HEK293T (cell line): ENCODE results near the gene SPRR1B.

ENCODE experiments used
- CTCF ChIA-PET: fragments of 350-600 bp; formaldehyde crosslinking; extraction: SDS; loops from one replicate; lab custom pipeline; 2021; ENCODE audit warnings: antibody characterized with exemption, inconsistent platforms; lab: Yijun Ruan, JAX
- POLR2A ChIA-PET: fragments of 350-600 bp; formaldehyde crosslinking; extraction: SDS; loops from one replicate; lab custom pipeline; 2020; ENCODE audit warnings: antibody characterized with exemption, inconsistent platforms; lab: Yijun Ruan, JAX
- DNase-seq: peaks from one replicate; pipeline ENCODE4 v3.0.0; 2012; ENCODE audit warnings: mixed read lengths; ENCODE audit errors: extremely low spot score
- ARNT ChIP-seq: fragments of 450-650 bp; IDR thresholded peaks from 2 replicates; pipeline ENCODE4 v1.6.1; 2017; ENCODE audit warnings: mild to moderate bottlenecking
- BHLHE40 ChIP-seq: fragments of 450-650 bp; IDR thresholded peaks from 2 replicates; pipeline ENCODE4 v1.6.1; 2016; ENCODE audit warnings: mild to moderate bottlenecking, moderate library complexity, borderline replicate concordance
- CTBP1 ChIP-seq: fragments of 450-650 bp; IDR thresholded peaks from 2 replicates; pipeline ENCODE4 v1.6.1; 2016; ENCODE audit warnings: borderline replicate concordance
- ELF4 ChIP-seq: fragments of 450-650 bp; IDR thresholded peaks from 2 replicates; pipeline ENCODE4 v1.6.1; 2017; ENCODE audit warnings: antibody characterized with exemption
- FOXA1 ChIP-seq: fragments of 450-650 bp; IDR thresholded peaks from 2 replicates; pipeline ENCODE4 v1.6.1; 2016; ENCODE audit warnings: mild to moderate bottlenecking
- FOXK2 ChIP-seq: fragments of 450-650 bp; IDR thresholded peaks from 2 replicates; pipeline ENCODE4 v1.6.1; 2016; ENCODE audit warnings: mild to moderate bottlenecking
- FOXM1 ChIP-seq: fragments of 450-650 bp; IDR thresholded peaks from 2 replicates; pipeline ENCODE4 v1.6.1; 2017; ENCODE audit warnings: mild to moderate bottlenecking, borderline replicate concordance
- HDGF ChIP-seq: fragments of 450-650 bp; IDR thresholded peaks from 2 replicates; pipeline ENCODE4 v1.6.1; 2017; ENCODE audit warnings: antibody characterized with exemption, borderline replicate concordance
- L3MBTL2 ChIP-seq: fragments of 450-650 bp; conservative IDR thresholded peaks from 2 replicates; pipeline ENCODE4 v1.6.1; 2016; ENCODE audit warnings: mild to moderate bottlenecking
- LEF1 ChIP-seq: fragments of 450-650 bp; IDR thresholded peaks from 2 replicates; pipeline ENCODE4 v1.6.1; 2017; ENCODE audit warnings: mild to moderate bottlenecking, borderline replicate concordance
- NFRKB ChIP-seq: fragments of 450-650 bp; IDR thresholded peaks from 2 replicates; pipeline ENCODE4 v1.6.1; 2016; ENCODE audit warnings: mild to moderate bottlenecking, moderate library complexity
- SP1 ChIP-seq: fragments of 450-650 bp; IDR thresholded peaks from 2 replicates; pipeline ENCODE4 v1.6.1; 2017
- SUZ12 ChIP-seq: fragments of 450-650 bp; IDR thresholded peaks from 2 replicates; pipeline ENCODE4 v1.6.1; 2016; ENCODE audit warnings: mild to moderate bottlenecking
- TARDBP ChIP-seq: fragments of 450-650 bp; IDR thresholded peaks from 2 replicates; pipeline ENCODE4 v1.6.1; 2016
- ZNF384 ChIP-seq: fragments of 450-650 bp; IDR thresholded peaks from 2 replicates; pipeline ENCODE4 v1.6.1; 2016
- TF ChIP-seq, protein P1 (sequence below): fragments of 450-650 bp; IDR thresholded peaks from 2 replicates; pipeline ENCODE4 v1.6.1; 2016

Gene SPRR1B, protein sequence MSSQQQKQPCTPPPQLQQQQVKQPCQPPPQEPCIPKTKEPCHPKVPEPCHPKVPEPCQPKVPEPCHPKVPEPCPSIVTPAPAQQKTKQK

GRCh38 chr1:153030895-153031294 lies at the start of gene SPRR1B:
Gene SPRR1B, plus strand, starts transcription at chr1:153031203. Its CDS starts 1,143 bp downstream, at chr1:153032346.
- POLR2A ChIA-PET: no interaction called here

DNA sequence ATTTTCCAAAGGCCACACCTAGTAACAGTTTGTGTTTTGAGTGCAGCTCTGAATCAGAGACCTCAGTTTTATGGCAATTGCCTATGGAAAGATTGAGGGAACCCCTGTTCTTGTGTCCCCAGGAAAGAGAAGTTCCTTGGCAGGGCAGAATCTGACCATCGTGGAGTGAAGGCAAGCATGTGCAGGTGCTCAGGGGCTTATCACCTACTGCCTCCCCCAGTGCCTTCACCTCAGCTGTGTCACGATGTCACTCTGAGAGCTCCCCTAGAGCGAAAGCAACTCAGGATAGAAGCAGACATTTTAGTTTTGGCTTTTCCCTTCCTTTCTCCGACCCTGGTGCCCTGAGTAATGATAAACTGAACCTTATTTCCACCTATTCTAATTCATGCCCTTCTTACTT lies 48.9 kb upstream of the SPRR1B start:
- TF ChIP-seq NFRKB: no peak
- no peak for TF ChIP-seq ZNF384
- TF ChIP-seq FOXM1: no peak
- TF ChIP-seq HDGF: no peak
- TF ChIP-seq FOXK2: no peak
- TF ChIP-seq TARDBP: no peak
- no peak for TF ChIP-seq FOXA1
- TF ChIP-seq, protein P1, sequence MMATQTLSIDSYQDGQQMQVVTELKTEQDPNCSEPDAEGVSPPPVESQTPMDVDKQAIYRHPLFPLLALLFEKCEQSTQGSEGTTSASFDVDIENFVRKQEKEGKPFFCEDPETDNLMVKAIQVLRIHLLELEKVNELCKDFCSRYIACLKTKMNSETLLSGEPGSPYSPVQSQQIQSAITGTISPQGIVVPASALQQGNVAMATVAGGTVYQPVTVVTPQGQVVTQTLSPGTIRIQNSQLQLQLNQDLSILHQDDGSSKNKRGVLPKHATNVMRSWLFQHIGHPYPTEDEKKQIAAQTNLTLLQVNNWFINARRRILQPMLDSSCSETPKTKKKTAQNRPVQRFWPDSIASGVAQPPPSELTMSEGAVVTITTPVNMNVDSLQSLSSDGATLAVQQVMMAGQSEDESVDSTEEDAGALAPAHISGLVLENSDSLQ: no peak
- no peak for TF ChIP-seq CTBP1
- TF ChIP-seq SUZ12: no peak
- CTCF ChIA-PET: no interaction called here
- POLR2A ChIA-PET: no interaction called here
- no peak for DNase-seq

More at GRCh38 chr1:153030895-153031294, at the start of gene SPRR1B:
- no peak for DNase-seq
- CTCF ChIA-PET: no interaction called here
- TF ChIP-seq ARNT (no peak), L3MBTL2 (no peak), FOXK2 (no peak), SP1 (no peak), HDGF (no peak), ELF4 (no peak), BHLHE40 (no peak), CTBP1 (no peak), FOXA1 (no peak), TARDBP (no peak), FOXM1 (no peak), LEF1 (no peak), ZNF384 (no peak), NFRKB (no peak), SUZ12 (no peak)
- TF ChIP-seq, protein P1: no peak

DNA sequence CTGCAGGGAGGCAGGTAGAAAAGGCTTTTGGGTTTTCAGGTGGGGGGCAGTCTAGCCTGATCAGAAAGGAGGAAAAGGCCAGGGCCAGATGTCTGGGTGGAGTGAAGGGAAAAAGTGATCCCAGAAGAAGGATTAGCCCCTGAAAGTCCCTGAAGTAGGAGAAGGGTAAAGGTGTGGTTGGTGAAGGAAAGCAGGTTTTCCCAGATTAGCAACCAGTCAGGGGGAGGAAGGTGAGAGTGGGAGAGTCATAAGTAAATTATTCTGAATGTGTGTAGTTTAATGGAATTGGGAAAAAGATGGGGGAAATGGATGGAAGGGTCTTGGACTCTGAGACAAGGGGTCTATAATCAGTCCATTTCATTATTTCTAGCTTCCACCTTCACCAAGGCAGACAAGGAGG lies 47.8 kb upstream of the SPRR1B start:
- DNase-seq: no peak
- CTCF ChIA-PET: no interaction called here
- TF ChIP-seq NFRKB: no peak
- no peak for TF ChIP-seq L3MBTL2
- no peak for TF ChIP-seq HDGF
- TF ChIP-seq, protein P1: no peak
- TF ChIP-seq ARNT: no peak
- TF ChIP-seq SUZ12: no peak
- no peak for TF ChIP-seq FOXK2
- no peak for TF ChIP-seq FOXA1
- no peak for TF ChIP-seq CTBP1
- no peak for TF ChIP-seq LEF1
- TF ChIP-seq SP1: no peak
- TF ChIP-seq TARDBP: no peak
- no peak for TF ChIP-seq FOXM1
- no peak for TF ChIP-seq BHLHE40
- POLR2A ChIA-PET: no interaction called here

DNA sequence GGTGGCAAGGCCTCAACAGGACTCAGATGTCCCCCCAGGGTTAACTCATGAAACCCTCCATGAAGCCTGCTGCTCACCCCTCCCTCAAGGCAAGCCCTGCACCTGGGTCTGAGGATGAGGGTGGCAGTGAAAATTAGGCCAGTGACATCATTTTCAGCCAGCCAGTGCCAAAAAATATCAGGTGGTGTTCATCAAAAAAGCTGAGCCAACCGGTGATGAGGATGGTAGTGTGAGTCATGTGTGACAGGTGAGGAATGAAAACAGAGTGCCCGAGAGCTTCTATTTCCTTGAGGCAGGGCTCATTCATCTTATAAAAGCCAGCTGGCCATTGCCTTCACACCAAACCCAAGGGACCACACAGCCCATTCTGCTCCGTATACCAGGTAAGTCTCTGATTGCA lies 47.3 kb upstream of the SPRR1B start, which contains the start of gene SPRR1A:
SPRR1A (plus strand) TSS at position 339 of the 400 bp plus-strand sequence. CDS start 1,150 bp downstream, outside the sequence.
- TF ChIP-seq HDGF (no peak), ARNT (no peak), CTBP1 (no peak), L3MBTL2 (no peak), FOXM1 (no peak), TARDBP (no peak), LEF1 (no peak), ZNF384 (no peak), SP1 (no peak), FOXK2 (no peak), BHLHE40 (no peak), SUZ12 (no peak), ELF4 (no peak), NFRKB (no peak), FOXA1 (no peak)
- TF ChIP-seq, protein P1: no peak
- ChIA-PET CTCF (no interaction called here), POLR2A (no interaction called here)
- DNase-seq: no peak

- DNase-seq: no peak
- ChIA-PET POLR2A (no interaction called here), CTCF (no interaction called here)
- TF ChIP-seq FOXK2 (no peak), TARDBP (no peak), ARNT (no peak), FOXA1 (no peak), SUZ12 (no peak), BHLHE40 (no peak), ZNF384 (no peak), HDGF (no peak), ELF4 (no peak)
- TF ChIP-seq, protein P1: no peak
These were observed 44.4 kb upstream of the SPRR1B start for GRCh38 chr1:152986578-152986977.
